Keratinocyte (primary cell): ENCODE results near the gene SLC19A3.

Source experiments
- EZH2 ChIP-seq: IDR thresholded peaks from one replicate; pipeline ENCODE4 v1.6.1; 2012; ENCODE audit warnings: inconsistent platforms, mild to moderate bottlenecking, low read length, moderate library complexity
- TF ChIP-seq, protein P1 (sequence below), 3 experiments: IDR thresholded peaks in 1 of 3; conservative IDR thresholded peaks in 1 of 3; optimal IDR thresholded peaks in 1 of 3; 2 replicates in 2 of 3; 3 replicates in 1 of 3; pipeline versions ENCODE3 to v1.5.1; 2011; ENCODE audit warnings: low read length in 3 of 3, mild to moderate bottlenecking in 3 of 3, moderate library complexity in 2 of 3, control low read depth in 1 of 3, inconsistent platforms in 1 of 3; ENCODE audit not compliant: insufficient read depth in 2 of 3; ENCODE audit errors: extremely low read depth in 1 of 3

DNA sequence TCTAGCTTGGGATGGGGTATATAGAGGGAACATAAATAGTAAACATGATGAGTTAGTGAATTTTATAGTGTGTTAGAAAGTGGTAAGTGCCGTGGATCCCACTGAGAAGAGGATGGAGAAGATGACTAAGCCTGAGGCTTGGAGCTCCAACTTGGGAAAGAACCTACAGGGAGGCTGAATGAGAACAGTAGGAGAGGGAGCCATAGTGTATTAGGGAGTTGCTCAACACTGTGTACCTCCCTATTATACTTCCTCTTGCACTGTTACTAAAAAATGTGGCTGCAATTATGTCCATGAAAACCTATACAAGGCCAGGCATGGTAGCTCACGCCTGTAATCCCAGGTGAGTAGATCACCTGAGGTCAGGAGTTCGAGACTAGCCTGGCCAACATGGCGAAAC is 2.9 kb upstream of the SLC19A3 start:
- TF ChIP-seq, protein P1, sequence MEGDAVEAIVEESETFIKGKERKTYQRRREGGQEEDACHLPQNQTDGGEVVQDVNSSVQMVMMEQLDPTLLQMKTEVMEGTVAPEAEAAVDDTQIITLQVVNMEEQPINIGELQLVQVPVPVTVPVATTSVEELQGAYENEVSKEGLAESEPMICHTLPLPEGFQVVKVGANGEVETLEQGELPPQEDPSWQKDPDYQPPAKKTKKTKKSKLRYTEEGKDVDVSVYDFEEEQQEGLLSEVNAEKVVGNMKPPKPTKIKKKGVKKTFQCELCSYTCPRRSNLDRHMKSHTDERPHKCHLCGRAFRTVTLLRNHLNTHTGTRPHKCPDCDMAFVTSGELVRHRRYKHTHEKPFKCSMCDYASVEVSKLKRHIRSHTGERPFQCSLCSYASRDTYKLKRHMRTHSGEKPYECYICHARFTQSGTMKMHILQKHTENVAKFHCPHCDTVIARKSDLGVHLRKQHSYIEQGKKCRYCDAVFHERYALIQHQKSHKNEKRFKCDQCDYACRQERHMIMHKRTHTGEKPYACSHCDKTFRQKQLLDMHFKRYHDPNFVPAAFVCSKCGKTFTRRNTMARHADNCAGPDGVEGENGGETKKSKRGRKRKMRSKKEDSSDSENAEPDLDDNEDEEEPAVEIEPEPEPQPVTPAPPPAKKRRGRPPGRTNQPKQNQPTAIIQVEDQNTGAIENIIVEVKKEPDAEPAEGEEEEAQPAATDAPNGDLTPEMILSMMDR (optimal IDR thresholded peaks at IDR 0.05 in 1 of 3, IDR thresholded peaks at IDR 0.05 in 1 of 3, conservative IDR thresholded peaks at IDR 0.05 in 1 of 3; ENCODE audit: extremely low read depth in 1 of 3, insufficient read depth in 2 of 3, low read length in 3 of 3): no peak
- no peak for TF ChIP-seq EZH2
